GM19043 (cell line): ENCODE measurements around the gene MAEA.
"Not testable (repeated sequence)": the region's sequence is repeated elsewhere in the genome, so short reads cannot be mapped to it uniquely, and the experiment has no call there.

Experiments
- ATAC-seq: cut with Tn5 transposase; IDR thresholded peaks from one replicate; pipeline ENCODE4 v1.9.1; 2021; ENCODE audit warnings: low read depth; ENCODE audit not compliant: unreplicated experiment

MAEA gene

DNA sequence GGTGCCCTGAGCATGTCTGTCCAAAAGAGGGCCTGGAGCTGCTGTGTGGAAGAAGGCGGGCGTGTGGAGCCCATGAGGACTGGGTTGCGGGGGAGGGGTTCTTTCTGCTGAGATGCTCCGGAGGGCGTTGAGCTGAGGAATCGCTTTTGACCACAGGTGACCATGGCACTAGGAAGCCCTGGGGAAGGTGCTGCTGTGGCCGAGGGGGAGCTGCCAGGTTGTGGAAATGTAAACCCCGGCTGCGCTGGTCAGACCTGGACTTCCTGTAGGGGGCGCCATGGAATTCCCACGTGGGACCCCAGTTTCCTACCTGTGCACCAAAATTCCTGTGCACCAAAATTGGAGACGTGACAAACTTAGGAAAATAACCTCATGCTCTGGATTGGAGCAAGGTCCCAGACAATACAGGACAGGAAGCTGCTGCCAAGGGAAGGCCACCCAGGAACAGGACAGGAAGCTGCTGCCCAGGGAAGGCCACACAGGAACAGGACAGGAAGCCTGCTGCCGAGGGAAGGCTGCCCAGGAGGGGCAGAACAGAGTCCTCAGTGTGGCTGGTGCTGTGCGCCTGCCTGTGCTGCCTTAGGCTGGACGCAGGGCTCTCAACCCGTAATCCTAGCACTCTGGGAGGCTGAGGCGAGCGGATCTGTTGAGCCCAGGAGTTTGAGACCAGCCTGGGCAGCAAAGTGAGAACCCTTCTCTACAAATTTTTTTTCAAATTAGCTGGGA lies 29.0 kb downstream of the MAEA start:
- no peak for ATAC-seq

DNA sequence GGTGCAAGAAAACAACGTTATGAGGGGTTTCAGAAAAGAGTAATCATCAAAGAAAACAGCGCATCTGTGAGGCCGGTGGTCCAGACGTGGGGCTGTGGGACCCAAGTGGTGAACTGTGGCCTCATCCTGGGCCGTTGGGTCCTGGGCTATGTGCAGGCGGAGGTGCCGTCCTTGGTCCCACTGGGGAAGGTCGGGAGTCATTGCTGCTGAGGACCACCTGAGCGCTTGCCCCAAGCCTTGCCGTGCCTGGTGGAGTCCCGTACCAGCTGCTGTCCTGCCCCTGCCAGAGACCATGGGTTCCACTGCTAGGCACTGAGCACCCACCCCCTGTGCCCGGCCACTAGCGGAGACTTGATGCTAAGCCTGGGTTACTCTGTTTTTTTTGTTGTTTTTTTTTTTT lies 31.8 kb downstream of the MAEA start:
- ATAC-seq, result no peak

DNA sequence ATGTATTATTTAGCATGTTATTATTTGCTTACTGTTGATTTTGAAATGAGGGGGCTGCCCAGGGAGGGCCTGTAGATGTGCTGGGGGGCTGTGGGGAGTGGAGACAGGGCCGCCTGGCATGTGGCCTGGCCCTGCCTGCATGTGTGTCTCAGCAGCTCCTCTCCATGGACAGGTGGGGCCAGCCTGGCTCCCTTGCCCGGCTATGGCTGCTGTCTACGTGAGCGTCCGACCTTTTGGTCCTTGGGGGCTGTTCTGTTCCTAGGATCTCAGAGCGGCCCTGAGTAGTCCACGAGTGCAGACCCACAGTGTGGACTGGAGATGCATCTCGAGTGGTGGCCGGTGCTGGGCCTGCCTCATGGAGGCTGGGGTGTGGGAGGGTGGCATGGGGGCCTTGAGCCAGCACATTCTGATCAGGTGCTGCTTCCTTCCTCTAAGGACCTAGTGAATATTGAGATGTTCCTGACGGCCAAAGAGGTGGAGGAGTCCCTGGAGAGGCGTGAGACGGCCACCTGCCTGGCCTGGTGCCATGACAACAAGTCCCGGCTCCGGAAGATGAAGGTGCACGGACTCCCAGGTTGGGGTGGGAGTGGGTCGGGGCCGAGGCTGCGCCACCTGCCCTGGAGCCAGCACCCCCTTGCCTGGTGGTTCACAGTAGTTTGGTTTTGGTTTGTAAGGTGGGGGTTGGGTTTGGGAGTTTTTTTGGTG lies 32.4 kb downstream of the MAEA start:
- no peak for ATAC-seq

GRCh38 chr4:1323280-1323634 lies 33.6 kb downstream of the MAEA start:
- no peak for ATAC-seq

- no peak for ATAC-seq
Observed at GRCh38 chr4:1323635-1324442, 34.1 kb downstream of the MAEA start.

DNA sequence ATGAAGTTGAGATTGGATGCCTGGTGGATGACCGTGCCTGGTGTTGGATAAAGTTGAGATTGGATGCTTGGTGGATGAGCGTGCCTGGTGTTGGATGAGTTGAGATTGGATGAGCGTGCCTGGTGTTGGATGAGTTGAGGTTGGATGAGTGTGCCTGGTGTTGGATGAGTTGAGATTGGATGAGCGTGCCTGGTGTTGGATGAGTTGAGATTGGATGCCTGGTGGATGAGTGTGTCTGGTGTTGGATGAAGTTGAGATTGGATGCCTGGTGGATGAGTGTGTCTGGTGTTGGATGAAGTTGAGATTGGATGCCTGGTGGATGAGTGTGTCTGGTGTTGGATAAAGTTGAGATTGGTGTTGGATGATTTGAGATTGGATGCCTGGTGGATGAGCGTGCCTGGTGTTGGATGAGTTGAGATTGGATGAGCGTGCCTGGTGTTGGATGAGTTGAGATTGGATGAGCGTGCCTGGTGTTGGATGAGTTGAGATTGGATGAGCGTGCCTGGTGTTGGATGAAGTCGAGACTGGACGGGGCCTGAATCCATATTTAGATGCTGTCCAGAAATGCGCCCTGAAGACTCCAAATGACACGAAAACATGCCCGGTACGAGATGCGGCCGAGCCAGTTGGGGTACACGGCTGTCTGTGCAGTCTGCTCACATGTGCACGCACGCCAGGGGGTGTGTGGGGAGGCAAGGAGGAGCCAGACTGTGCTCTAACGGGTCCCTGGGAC lies 34.9 kb downstream of the MAEA start:
- ATAC-seq, result not testable (repeated sequence)

DNA sequence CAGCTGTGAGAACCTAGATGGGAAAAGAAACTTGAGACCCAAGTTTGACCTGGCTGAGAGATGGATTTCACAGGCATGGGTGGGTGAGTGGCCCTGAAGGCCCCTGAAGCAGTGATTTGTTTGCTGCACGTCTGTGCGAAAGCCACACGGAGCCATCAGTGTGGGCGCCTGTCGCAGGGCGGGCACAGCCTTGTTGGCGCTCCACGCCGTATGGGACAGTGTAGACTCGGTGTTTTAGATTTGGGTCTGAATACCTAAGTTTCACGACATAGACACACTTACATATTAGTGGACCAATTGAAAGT lies 35.4 kb downstream of the MAEA start:
- no peak for ATAC-seq

DNA sequence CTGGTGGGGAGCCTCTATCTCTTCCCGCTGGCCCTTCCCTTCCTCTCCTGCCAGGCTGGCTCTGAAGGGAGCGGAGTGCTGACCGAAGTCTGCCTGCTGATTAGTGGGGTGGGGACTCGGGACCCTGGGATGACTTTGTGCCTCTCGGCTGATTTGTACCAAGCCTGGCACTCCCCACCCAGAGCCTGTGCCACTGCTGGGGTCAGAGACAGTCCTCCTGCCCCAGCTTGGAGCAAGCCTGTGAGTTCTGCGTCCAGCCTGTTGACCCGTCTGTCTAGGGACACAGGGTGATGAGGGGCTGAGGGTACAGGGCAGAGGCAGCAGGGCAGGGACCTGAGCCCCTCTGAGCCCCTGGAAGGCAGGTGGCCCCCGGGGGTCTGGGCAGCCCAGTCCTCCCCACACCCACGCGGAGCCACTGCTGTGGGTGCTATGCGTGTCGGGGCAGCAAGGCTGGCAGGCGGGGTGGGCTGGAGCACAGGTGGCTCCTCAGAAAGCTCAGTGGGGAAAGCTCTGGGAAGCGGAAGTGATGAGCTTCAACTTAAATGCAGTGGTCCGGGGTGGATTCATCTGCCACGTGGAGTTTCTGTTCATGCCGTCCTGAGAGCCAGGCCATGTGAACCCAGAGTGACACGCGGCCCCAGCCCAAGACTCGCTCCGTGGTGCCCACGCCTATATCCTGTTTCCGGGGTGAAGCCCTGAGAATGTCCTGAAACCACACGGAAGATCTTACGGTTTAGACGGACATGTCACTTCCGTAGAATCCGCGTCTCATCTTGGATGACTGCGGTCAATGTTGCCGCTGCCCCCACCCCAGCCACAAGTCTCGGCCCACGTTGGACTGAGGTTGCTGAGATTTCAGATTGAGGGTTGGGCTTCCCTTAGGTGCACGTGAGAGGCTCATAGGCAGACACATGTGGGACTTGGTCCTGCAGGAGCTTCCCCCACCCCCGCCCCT lies 36.3 kb downstream of the MAEA start:
- no peak for ATAC-seq

GRCh38 chr4:1326751-1327525 lies 37.2 kb downstream of the MAEA start:
- no peak for ATAC-seq

DNA sequence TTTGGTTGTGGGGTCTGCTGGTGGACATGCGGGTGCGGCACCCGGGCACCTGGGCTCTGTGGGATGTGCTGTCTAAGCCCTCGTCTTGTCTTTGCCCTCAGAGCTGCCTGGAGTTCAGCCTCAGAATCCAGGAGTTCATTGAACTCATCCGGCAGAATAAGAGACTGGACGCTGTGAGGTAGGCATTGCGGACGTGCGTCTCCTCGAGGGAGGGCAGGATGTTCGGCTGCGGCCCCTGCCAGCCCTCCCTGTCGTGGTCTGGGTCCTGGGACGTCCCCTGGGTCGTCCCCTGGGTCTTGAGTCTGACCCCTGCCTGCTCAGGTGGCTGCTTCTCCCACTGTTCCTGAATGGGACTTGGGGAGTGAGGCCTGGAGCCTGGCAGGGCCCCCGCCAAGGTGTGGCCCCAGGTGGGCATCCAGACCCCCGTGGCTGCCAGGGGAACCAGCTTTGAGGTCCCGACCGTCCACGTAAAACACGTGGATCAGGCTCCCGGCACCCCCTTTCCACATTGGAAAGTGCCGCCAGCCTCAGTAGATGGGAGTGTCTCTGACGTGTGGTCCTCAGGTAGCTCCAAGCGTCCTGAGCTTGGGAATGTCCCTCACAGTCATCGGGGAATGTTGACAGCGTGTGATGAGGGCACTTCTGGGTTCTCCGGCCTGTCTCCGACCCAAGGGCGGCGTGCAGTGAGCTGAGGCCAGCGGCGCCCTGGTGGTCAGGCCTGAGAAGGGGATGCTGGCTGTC lies 38.0 kb downstream of the MAEA start:
- no peak for ATAC-seq

- ATAC-seq, result no peak
Observed at GRCh38 chr4:1328267-1329155, 38.8 kb downstream of the MAEA start.

- no peak for ATAC-seq
Observed at GRCh38 chr4:1329408-1330371, 40.0 kb downstream of the MAEA start.

DNA sequence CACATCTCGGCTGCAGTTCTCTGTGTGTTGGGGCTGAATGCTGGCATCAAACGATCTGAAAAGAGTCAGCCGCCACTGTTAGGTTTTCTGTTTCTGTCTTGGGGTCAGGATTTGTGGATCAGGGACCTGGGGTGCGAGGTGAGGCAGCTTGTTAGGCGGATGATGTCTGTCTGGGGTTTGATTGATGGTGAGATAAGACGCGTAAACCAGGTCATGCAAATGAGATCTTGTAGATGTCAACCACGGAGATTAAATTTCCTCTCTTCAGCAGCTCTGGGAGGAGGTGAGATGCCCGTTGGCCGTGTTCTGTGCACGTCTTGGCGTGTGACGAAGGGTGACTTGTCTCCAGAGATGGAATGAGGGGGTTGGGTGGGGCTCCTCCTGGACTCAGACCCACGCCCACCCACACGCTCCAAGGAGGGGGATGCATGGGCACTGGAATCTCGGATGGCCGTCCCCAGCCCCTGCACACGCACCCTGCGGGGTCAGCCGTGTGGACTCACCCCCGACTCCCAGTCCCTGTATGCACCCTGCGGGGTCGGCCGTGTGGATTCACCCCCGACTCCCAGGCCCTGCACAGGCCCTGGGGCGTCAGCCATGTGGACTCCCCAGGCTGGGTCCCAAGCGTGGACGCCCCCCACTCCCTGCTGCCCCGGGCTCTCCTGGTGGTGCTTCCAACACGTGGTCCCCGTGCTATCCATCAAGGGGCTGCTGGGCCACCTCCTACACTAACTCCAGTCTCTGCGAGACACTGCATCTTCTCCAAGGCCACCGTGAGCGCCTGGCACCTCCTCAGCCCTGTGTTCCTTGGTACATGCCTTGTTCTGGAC lies 41.3 kb downstream of the MAEA start:
- no peak for ATAC-seq

DNA sequence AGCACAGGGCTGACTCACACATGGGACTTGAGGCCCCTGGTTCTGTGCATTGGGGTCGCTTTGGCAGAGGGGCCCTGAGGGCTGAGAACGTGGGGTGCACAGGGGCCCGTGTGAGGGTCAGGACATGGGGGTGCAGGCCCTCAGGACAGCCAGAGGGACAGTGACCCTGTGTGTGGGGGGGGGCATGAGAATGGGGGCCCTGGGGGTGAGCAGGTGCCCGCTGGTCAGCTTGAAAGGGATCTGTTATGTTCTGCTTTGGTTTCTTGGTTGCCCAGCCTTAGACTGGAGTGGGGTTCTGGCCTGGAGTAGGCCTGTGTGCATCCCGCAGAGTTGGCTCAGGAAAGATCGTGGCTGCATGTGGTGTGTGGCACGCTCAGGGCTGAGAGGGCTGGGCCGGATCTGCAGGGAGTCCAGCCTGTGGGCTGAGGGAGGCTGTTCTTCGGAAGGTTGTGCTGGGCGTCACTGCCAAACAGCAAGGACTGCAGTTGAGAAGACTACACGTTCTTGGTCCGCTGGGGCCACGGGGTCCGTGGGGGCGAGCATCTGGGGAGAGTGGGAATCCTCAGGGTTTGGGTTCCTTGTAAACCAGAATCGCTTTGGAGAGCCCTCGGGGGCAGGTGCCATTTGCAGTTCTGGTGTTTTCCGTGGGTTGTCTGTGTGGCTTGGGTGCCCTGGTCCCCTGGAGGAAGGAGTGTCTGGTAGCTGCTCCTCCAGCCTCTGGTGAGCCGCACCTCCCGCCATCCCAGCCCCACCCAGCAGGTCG lies 42.1 kb downstream of the MAEA start:
- no peak for ATAC-seq

DNA sequence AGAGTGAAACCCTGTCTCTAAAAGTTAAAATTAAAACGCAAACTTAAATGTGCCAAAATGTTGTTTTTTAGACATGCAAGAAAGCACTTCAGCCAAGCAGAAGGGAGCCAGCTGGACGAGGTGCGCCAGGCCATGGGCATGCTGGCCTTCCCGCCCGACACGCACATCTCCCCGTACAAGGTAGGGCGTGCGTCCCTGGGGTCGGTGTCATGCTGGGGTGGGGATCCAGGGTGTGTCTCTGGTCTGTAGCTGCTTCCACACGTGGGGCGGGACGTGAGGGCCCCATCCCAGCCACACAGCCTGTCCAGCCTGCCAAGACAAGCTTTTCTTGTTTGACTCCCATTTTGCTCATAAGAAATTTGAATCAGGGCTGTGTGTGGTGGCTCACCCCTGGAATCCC lies 43.0 kb downstream of the MAEA start:
- no peak for ATAC-seq
